Epithelial cell of proximal tubule (primary cell): ENCODE measurements around the gene TUBB4A. TPM values are rescaled to one million over a fixed set of nuclear protein-coding genes. Genes with fewer than 3 reads are reported as not detected.

ENCODE experiments used
- DNase-seq: peaks from one replicate; pipeline ENCODE4 v3.0.0-alpha.2; 2011; ENCODE audit warnings: low read depth
- H3K4me3 ChIP-seq: 2 replicates; pipeline ENCODE4 v1.5.1; 2011; ENCODE audit warnings: low read depth, mild to moderate bottlenecking, low read length
- CTCF ChIP-seq: conservative IDR thresholded peaks from 2 replicates; pipeline ENCODE4 v1.5.1; 2012; ENCODE audit warnings: low read depth, mild to moderate bottlenecking, low read length
- total RNA-seq: library from RNA; depleted of rRNA; stranded (reverse); fragments of >200 nt; gene quantifications from 2 replicates; pipeline ENCODE4 v1.2.3, GENCODE V29; 2015

TUBB4A gene
- total RNA-seq, 1 donor from 2014 or later = 3.1 TPM

- H3K4me3 ChIP-seq = peak within 1 kb of the TSS; percentile 96
- DNase-seq = peak; percentile 33
- no peak for TF ChIP-seq CTCF
Observed at GRCh38 chr19:6530386-6531162, 28.5 kb upstream of the TUBB4A start, which contains the start of gene TNFSF9. TNFSF9 (plus strand) TSS chr19:6531026; CDS start chr19:6531037, 11 bp downstream.

GRCh38 chr19:6529937-6530385 is 27.9 kb upstream of the TUBB4A start:
- no peak for TF ChIP-seq CTCF
- peak overlapping the region; percentile 96 for H3K4me3 ChIP-seq
- DNase-seq = no peak

GRCh38 chr19:6529351-6529750 is 27.2 kb upstream of the TUBB4A start:
- no peak for DNase-seq
- no peak overlapping the region for H3K4me3 ChIP-seq
- TF ChIP-seq CTCF = no peak

- H3K4me3 ChIP-seq = no peak overlapping the region
- no peak for DNase-seq
- TF ChIP-seq CTCF = no peak
Observed at GRCh38 chr19:6528544-6529121, 26.5 kb upstream of the TUBB4A start.

- no peak overlapping the region for H3K4me3 ChIP-seq
- no peak for TF ChIP-seq CTCF
- DNase-seq = no peak
Observed at GRCh38 chr19:6527893-6528543, 25.9 kb upstream of the TUBB4A start.

GRCh38 chr19:6524311-6524710 is 22.2 kb upstream of the TUBB4A start:
- DNase-seq = no peak
- TF ChIP-seq CTCF = no peak
- no peak overlapping the region for H3K4me3 ChIP-seq
